ENCODE data around the gene VASH1.

VASH1 gene

GRCh38 chr14:76786601-76787000 lies 25.3 kb downstream of the VASH1 start:
- DNase-seq: no peak

- no peak for DNase-seq
Observed at GRCh38 chr14:76792422-76792821, 31.2 kb downstream of the VASH1 start.

GRCh38 chr14:76793324-76793723 lies 32.1 kb downstream of the VASH1 start:
- no peak for DNase-seq

- no peak for DNase-seq
Observed at GRCh38 chr14:76793956-76794355, 32.7 kb downstream of the VASH1 start.

GRCh38 chr14:76806446-76806845 lies 45.2 kb downstream of the VASH1 start:
- no peak for DNase-seq

GRCh38 chr14:76808011-76808410 lies 46.7 kb downstream of the VASH1 start:
- DNase-seq: no peak

- no peak for DNase-seq
Observed at GRCh38 chr14:76808990-76809389, 47.7 kb downstream of the VASH1 start.

GRCh38 chr14:76810525-76810924 lies 49.3 kb downstream of the VASH1 start:
- no peak for DNase-seq

- peak in 1 of 2 experiments; percentile 7 for DNase-seq
Observed at GRCh38 chr14:76810953-76811400, 49.7 kb downstream of the VASH1 start.

GRCh38 chr14:76811561-76811960 lies 50.3 kb downstream of the VASH1 start:
- no peak for DNase-seq

GRCh38 chr14:76812093-76812421 lies 50.8 kb downstream of the VASH1 start:
- DNase-seq: no peak

GRCh38 chr14:76812422-76813383 lies 51.4 kb downstream of the VASH1 start, which contains the start of gene ANGEL1:
Gene ANGEL1, minus strand, starts transcription at chr14:76812882. Its CDS starts 55 bp downstream, at chr14:76812827.
- peak; percentile 96 for DNase-seq

GRCh38 chr14:76814726-76815645 lies 53.7 kb downstream of the VASH1 start:
- no peak for DNase-seq

GRCh38 chr14:76820700-76821099 lies 59.4 kb downstream of the VASH1 start:
- DNase-seq: no peak

GRCh38 chr14:76826122-76826521 lies 64.9 kb downstream of the VASH1 start, which contains the start of gene LRRC74A:
Gene LRRC74A, plus strand, starts transcription at chr14:76826408. Its CDS starts 290 bp downstream, at chr14:76826698.
- DNase-seq: no peak

GRCh38 chr14:76827696-76828296 lies 66.5 kb downstream of the VASH1 start:
- DNase-seq: no peak

GRCh38 chr14:76828339-76829012 lies 67.2 kb downstream of the VASH1 start:
- DNase-seq: no peak

GRCh38 chr14:76829013-76829365 lies 67.7 kb downstream of the VASH1 start:
- DNase-seq: no peak

GRCh38 chr14:76829650-76830421 lies 68.6 kb downstream of the VASH1 start:
- DNase-seq: no peak

- no peak for DNase-seq
Observed at GRCh38 chr14:76830556-76830955, 69.3 kb downstream of the VASH1 start.

GRCh38 chr14:76832503-76832988 lies 71.3 kb downstream of the VASH1 start:
- no peak for DNase-seq

Data from activated CD4-positive, alpha-beta T cell treated with anti-CD3 and anti-CD28 coated beads, Interleukin-2, amount 50 U/mL, for 4 hours (primary cell).